ENCODE data around the gene TRIP11. TPM values are rescaled to one million over a fixed set of nuclear protein-coding genes. Genes with fewer than 3 reads are reported as not detected.

Gene TRIP11
- total and polyA plus RNA-seq, 2 of the 13 experiments (the other 11 are each of a cell fraction or from before 2014, with no cell fraction given), result 10.9 to 32.8 TPM

DNA sequence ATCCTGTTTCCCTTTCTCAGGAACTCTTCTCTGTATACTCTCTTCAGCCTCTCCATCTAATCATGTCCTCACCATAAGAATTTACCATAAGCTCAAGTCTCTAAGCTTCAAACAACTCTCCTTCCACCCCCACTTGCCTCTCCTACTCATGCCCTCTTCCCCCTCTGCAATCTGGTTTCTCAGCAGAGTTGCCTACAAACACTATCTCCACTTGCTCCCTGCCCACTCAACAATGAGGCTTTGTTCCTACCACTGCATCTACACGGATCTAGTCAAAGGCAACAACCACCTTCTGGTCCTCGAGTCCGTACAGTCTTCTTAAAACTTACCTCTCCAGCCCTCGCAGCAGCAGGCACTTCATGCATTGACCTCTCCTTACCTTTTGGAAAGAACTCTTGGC lies 75.1 kb downstream of the TRIP11 start:
- in situ Hi-C loops (cut with HindIII; ENCODE audit: extremely low pct_ligation_motif_present, low pct_unique_long_range_greater_than_20kb) (no loop called here), intact Hi-C loops (cut with micrococcal nuclease; ENCODE audit: unreplicated experiment) (no loop called here)
- Histone ChIP-seq H3K27ac (ENCODE audit: extremely low read length, insufficient read depth, low read length) (no peak overlapping the region), H3K9me3 (ENCODE audit: low read length) (no peaks in the 10 kb centered on the region), H4K20me1 (ENCODE audit: insufficient read depth, low read length) (no peaks in the 10 kb centered on the region), H3K4me1 (ENCODE audit: insufficient read depth, low read length) (peaks cover 24% of the 10 kb centered on the region), H3K79me2 (ENCODE audit: insufficient read depth, low read length) (no peaks in the 10 kb centered on the region), H2AFZ (ENCODE audit: low read length) (no peak overlapping the region), H3K9ac (ENCODE audit: insufficient read depth, low read depth, low read length) (no peak overlapping the region), H3K36me3 (replicated peaks in 1 of 2; ENCODE audit: control insufficient read depth in 1 of 2, insufficient read depth in 2 of 2, low read length in 2 of 2) (peaks cover 2 to 13% of the 10 kb centered on the region in 2 experiments; a peak in 3 of 5 replicates), H3K4me2 (ENCODE audit: low read depth, low read length) (no peak overlapping the region), H3K4me3 (replicated peaks in 1 of 3; ENCODE audit: insufficient read depth in 1 of 3, low read depth in 2 of 3, low read length in 3 of 3) (no peak overlapping the region), H3K27me3 (ENCODE audit: control insufficient read depth in 1 of 2, insufficient read depth in 2 of 2, low read length in 2 of 2) (no peaks in the 10 kb centered on the region)
- no peak for FAIRE-seq
- ChIA-PET CTCF (ENCODE audit: low intra/inter-chr PET ratio, low total read pairs) (no interaction called here), POLR2A (no interaction called here)
- DNase-seq (ENCODE audit: low spot score), result no peak
- TF ChIP-seq, protein P1, sequence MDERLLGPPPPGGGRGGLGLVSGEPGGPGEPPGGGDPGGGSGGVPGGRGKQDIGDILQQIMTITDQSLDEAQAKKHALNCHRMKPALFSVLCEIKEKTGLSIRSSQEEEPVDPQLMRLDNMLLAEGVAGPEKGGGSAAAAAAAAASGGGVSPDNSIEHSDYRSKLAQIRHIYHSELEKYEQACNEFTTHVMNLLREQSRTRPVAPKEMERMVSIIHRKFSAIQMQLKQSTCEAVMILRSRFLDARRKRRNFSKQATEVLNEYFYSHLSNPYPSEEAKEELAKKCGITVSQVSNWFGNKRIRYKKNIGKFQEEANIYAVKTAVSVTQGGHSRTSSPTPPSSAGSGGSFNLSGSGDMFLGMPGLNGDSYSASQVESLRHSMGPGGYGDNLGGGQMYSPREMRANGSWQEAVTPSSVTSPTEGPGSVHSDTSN (CRISPR knock-in tag; IDR thresholded peaks at IDR 0.05), result no peak
- WGBS (ENCODE audit: low lambda C conversion rate), result 55% methylated on average over 4 of the region's 4 CpGs
- BruUV-seq (replicated peaks), result no TSS peak
- peak; percentile 62 for ATAC-seq

DNA sequence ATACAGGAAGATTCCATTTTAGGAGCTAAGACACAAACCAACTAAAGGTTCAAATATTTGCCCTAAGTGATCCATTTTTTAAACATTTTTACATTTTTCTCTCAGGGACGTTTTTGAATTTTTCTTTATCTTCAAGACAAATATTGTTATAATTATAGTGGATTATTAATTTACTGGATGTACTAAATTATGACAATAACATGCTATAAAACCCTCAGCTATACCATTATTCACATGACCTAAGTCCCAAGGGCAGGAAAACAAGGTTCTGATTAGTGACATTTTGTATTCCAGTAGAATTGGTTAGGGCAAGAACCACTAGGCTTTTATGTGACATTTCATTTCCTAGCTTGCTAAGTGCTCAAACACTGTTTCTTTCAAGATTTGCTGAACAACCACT lies 75.8 kb downstream of the TRIP11 start:
- WGBS (ENCODE audit: low lambda C conversion rate), result 80% methylated on average over 1 of the region's 1 CpG
- no peaks in the 10 kb centered on the region for H3K27me3 ChIP-seq (ENCODE audit: control insufficient read depth in 1 of 2, insufficient read depth in 2 of 2, low read length in 2 of 2)
- CTCF ChIA-PET (ENCODE audit: low intra/inter-chr PET ratio, low total read pairs), result no interaction called here
- no peak overlapping the region for H2AFZ ChIP-seq (ENCODE audit: low read length)
- no peak overlapping the region for H3K4me3 ChIP-seq (replicated peaks in 1 of 3; ENCODE audit: insufficient read depth in 1 of 3, low read depth in 2 of 3, low read length in 3 of 3)
- no peak overlapping the region for H3K9ac ChIP-seq (ENCODE audit: insufficient read depth, low read depth, low read length)
- peaks cover 24% of the 10 kb centered on the region for H3K4me1 ChIP-seq (ENCODE audit: insufficient read depth, low read length)
- H4K20me1 ChIP-seq (ENCODE audit: insufficient read depth, low read length), result no peaks in the 10 kb centered on the region
- H3K4me2 ChIP-seq (ENCODE audit: low read depth, low read length), result no peak overlapping the region
- no peak overlapping the region for H3K27ac ChIP-seq (ENCODE audit: extremely low read length, insufficient read depth, low read length)
- in situ Hi-C loops (cut with HindIII; ENCODE audit: extremely low pct_ligation_motif_present, low pct_unique_long_range_greater_than_20kb) (no loop called here), intact Hi-C loops (cut with micrococcal nuclease; ENCODE audit: unreplicated experiment) (no loop called here)
- POLR2A ChIA-PET, result no interaction called here
- no peaks in the 10 kb centered on the region for H3K9me3 ChIP-seq (ENCODE audit: low read length)
- no peak for FAIRE-seq
- H3K79me2 ChIP-seq (ENCODE audit: insufficient read depth, low read length), result no peaks in the 10 kb centered on the region
- no peak for ATAC-seq
- BruUV-seq (replicated peaks), result no TSS peak
- H3K36me3 ChIP-seq (replicated peaks in 1 of 2; ENCODE audit: control insufficient read depth in 1 of 2, insufficient read depth in 2 of 2, low read length in 2 of 2), result peaks cover 0 to 8% of the 10 kb centered on the region in 2 experiments; a peak in 2 of 5 replicates
- DNase-seq (ENCODE audit: low spot score), result no peak
- TF ChIP-seq ZBTB38 (CRISPR knock-in tag; IDR thresholded peaks at IDR 0.05) (no peak), NKX3-1 (CRISPR knock-in tag; IDR thresholded peaks at IDR 0.05) (no peak), TSC22D2 (CRISPR knock-in tag; IDR thresholded peaks at IDR 0.05; ENCODE audit: borderline replicate concordance) (no peak), CENPX (CRISPR knock-in tag; IDR thresholded peaks at IDR 0.05) (no peak), ZNF367 (CRISPR knock-in tag; IDR thresholded peaks at IDR 0.05; ENCODE audit: borderline replicate concordance) (no peak), ZNF782 (CRISPR knock-in tag; IDR thresholded peaks at IDR 0.05; ENCODE audit: borderline replicate concordance) (no peak), HNRNPUL1 (IDR thresholded peaks at IDR 0.05; ENCODE audit: low read depth, low read length) (no peak)
- TF ChIP-seq, protein P2, sequence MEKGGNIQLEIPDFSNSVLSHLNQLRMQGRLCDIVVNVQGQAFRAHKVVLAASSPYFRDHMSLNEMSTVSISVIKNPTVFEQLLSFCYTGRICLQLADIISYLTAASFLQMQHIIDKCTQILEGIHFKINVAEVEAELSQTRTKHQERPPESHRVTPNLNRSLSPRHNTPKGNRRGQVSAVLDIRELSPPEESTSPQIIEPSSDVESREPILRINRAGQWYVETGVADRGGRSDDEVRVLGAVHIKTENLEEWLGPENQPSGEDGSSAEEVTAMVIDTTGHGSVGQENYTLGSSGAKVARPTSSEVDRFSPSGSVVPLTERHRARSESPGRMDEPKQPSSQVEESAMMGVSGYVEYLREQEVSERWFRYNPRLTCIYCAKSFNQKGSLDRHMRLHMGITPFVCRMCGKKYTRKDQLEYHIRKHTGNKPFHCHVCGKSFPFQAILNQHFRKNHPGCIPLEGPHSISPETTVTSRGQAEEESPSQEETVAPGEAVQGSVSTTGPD (CRISPR knock-in tag; IDR thresholded peaks at IDR 0.05), result no peak
- TF ChIP-seq, protein P3, sequence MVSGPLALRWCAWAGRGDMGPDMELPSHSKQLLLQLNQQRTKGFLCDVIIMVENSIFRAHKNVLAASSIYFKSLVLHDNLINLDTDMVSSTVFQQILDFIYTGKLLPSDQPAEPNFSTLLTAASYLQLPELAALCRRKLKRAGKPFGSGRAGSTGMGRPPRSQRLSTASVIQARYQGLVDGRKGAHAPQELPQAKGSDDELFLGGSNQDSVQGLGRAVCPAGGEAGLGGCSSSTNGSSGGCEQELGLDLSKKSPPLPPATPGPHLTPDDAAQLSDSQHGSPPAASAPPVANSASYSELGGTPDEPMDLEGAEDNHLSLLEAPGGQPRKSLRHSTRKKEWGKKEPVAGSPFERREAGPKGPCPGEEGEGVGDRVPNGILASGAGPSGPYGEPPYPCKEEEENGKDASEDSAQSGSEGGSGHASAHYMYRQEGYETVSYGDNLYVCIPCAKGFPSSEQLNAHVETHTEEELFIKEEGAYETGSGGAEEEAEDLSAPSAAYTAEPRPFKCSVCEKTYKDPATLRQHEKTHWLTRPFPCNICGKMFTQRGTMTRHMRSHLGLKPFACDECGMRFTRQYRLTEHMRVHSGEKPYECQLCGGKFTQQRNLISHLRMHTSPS (CRISPR knock-in tag; IDR thresholded peaks at IDR 0.05; ENCODE audit: low read depth), result no peak
- TF ChIP-seq, protein P4, sequence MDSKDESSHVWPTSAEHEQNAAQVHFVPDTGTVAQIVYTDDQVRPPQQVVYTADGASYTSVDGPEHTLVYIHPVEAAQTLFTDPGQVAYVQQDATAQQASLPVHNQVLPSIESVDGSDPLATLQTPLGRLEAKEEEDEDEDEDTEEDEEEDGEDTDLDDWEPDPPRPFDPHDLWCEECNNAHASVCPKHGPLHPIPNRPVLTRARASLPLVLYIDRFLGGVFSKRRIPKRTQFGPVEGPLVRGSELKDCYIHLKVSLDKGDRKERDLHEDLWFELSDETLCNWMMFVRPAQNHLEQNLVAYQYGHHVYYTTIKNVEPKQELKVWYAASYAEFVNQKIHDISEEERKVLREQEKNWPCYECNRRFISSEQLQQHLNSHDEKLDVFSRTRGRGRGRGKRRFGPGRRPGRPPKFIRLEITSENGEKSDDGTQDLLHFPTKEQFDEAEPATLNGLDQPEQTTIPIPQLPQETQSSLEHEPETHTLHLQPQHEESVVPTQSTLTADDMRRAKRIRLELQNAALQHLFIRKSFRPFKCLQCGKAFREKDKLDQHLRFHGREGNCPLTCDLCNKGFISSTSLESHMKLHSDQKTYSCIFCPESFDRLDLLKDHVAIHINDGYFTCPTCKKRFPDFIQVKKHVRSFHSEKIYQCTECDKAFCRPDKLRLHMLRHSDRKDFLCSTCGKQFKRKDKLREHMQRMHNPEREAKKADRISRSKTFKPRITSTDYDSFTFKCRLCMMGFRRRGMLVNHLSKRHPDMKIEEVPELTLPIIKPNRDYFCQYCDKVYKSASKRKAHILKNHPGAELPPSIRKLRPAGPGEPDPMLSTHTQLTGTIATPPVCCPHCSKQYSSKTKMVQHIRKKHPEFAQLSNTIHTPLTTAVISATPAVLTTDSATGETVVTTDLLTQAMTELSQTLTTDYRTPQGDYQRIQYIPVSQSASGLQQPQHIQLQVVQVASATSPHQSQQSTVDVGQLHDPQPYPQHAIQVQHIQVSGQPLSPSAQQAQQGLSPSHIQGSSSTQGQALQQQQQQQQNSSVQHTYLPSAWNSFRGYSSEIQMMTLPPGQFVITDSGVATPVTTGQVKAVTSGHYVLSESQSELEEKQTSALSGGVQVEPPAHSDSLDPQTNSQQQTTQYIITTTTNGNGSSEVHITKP (CRISPR knock-in tag; IDR thresholded peaks at IDR 0.05; ENCODE audit: low read depth), result no peak

Measured in HepG2 (cell line).